Measurements from ENCODE around the gene KCNK16. TPM values are rescaled to one million over a fixed set of nuclear protein-coding genes. Genes with fewer than 3 reads are reported as not detected.

Gene KCNK16
- total and polyA plus RNA-seq, 2 of the 4 experiments (the other 2 are of a cell fraction): not detected

GRCh38 chr6:39360378-39360777 lies 37.9 kb upstream of the KCNK16 start (continued):
- TF ChIP-seq USF2 (IDR thresholded peaks at IDR 0.05; ENCODE audit: low read depth, low read length): no peak

GRCh38 chr6:39357998-39358686 lies 35.6 kb upstream of the KCNK16 start:
- Histone ChIP-seq H2BK5ac (ENCODE audit: low read depth, low read length, poor library complexity, severe bottlenecking) (no peak overlapping the region), H3K9me3 (ENCODE audit: control insufficient read depth, insufficient read depth, low read length) (no peaks in the 10 kb centered on the region), H2BK20ac (ENCODE audit: low read depth, low read length) (no peak overlapping the region), H4K91ac (ENCODE audit: insufficient read depth, low read depth, low read length) (no peak overlapping the region), H4K5ac (ENCODE audit: low read depth, low read length) (no peak overlapping the region), H3K56ac (ENCODE audit: extremely low read depth, insufficient read depth, low read length) (no peak overlapping the region), H3K14ac (replicated peaks; ENCODE audit: low read depth, low read length) (no peak overlapping the region), H3K4me1 (ENCODE audit: control insufficient read depth, insufficient read depth, low read length) (no peaks in the 10 kb centered on the region), H3K4me2 (ENCODE audit: low read depth, low read length) (no peak overlapping the region), H2AK5ac (ENCODE audit: low read depth, low read length) (no peak overlapping the region), H4K8ac (ENCODE audit: low read depth in 2 of 2, low read length in 2 of 2) (no peak overlapping the region), H2AFZ (replicated peaks; ENCODE audit: low read length, poor library complexity) (no peak overlapping the region), H3K18ac (ENCODE audit: low read depth, low read length) (no peak overlapping the region), H3K79me1 (ENCODE audit: low read depth in 1 of 2, low read length in 2 of 2) (no peaks in the 10 kb centered on the region), H2BK120ac (ENCODE audit: low read depth, low read length) (no peak overlapping the region), H3K27me3 (ENCODE audit: control insufficient read depth, insufficient read depth, low read length) (peaks cover 2% of the 10 kb centered on the region; the same call in 1 of the 2 replicates), H3K27ac (ENCODE audit: insufficient read depth, low read length) (no peak overlapping the region), H2BK15ac (ENCODE audit: low read depth, low read length) (no peak overlapping the region), H3K9me1 (ENCODE audit: insufficient read depth, low read length) (no peaks in the 10 kb centered on the region), H3K4me3 (ENCODE audit: insufficient read depth, low read depth, low read length) (no peak overlapping the region), H3K23ac (ENCODE audit: low read depth, low read length) (no peak overlapping the region), H3K9ac (ENCODE audit: low read depth, low read length) (no peak overlapping the region), H3K36me3 (ENCODE audit: control insufficient read depth, insufficient read depth, low read length) (no peaks in the 10 kb centered on the region), H2AK9ac (replicated peaks; ENCODE audit: low read depth, low read length, poor library complexity) (no peak overlapping the region), H3K4ac (ENCODE audit: low read depth, low read length) (no peak overlapping the region), H4K20me1 (ENCODE audit: insufficient read depth, low read length) (no peaks in the 10 kb centered on the region)
- ChIA-PET CTCF (interaction anchor here (0.6 kb wide), 2 partner anchors 25 to 1360 kb away, joined by 3 read pairs; no protein-coding TSS in a partner anchor), POLR2A (ENCODE audit: unreplicated experiment) (no interaction called here)
- intact Hi-C loops (cut with micrococcal nuclease): no loop called here
- dilution Hi-C loops (cut with HindIII; ENCODE audit: low sequenced_read_pairs, unreplicated experiment): no loop called here
- in situ Hi-C loops (cut with MboI; ENCODE audit: low sequenced_read_pairs): loop anchor here (25.0 kb wide), 2 partner anchors 1479 to 1679 kb away; partner anchors contain the start of genes TSPO2 and UNC5CL
- no TSS peak for BruUV-seq (replicated peaks)
- ATAC-seq (ENCODE audit: low read depth) (no peak), DNase-seq (peak; percentile 59)
- 40% methylated on average over 1 of the region's 7 CpGs; no CpG with 5 or more reads in 1 of the 2 experiments for WGBS, 2 experiments (ENCODE audit: extremely low coverage in 2 of 2, insufficient read length in 1 of 2)
- peak; percentile 45; the same call in 1 of the 2 replicates for TF ChIP-seq BHLHE40 (IDR thresholded peaks at IDR 0.05; ENCODE audit: low read depth, low read length)
- TF ChIP-seq MXI1 (IDR thresholded peaks at IDR 0.05; ENCODE audit: borderline replicate concordance, low read depth, low read length): no peak

Data from IMR-90 (cell line).